K562 (cell line): Measurements from ENCODE around the gene HAUS3. TPM values are rescaled to one million over a fixed set of nuclear protein-coding genes. Genes with fewer than 3 reads are reported as not detected.

Experiments
- CBX2 ChIP-seq: fragments of 200-600 bp; sonication (generic); IDR thresholded peaks from one replicate; pipeline ENCODE4 v1.6.1; 2012; ENCODE audit warnings: mild to moderate bottlenecking, low read length, inconsistent platforms; ENCODE audit not compliant: insufficient read depth, poor library complexity, severe bottlenecking
- CREB5 ChIP-seq: fragments of 250-450 bp; sonication (Bioruptor Pico); IDR thresholded peaks from 2 replicates; pipeline ENCODE4 v1.5.0; 2020; ENCODE audit warnings: mild to moderate bottlenecking
- CTCF ChIP-seq, 3 experiments: IDR thresholded peaks in 2 of 3; conservative IDR thresholded peaks in 1 of 3; 2 replicates each; pipeline ENCODE4 v1.5.1; 2011 to 2012; ENCODE audit warnings: low read length in 3 of 3, mild to moderate bottlenecking in 3 of 3, control low read depth in 2 of 3, improper control_type of control experiment in 1 of 3, inconsistent platforms in 1 of 3, low read depth in 1 of 3, mixed read lengths in 1 of 3, moderate library complexity in 1 of 3; ENCODE audit not compliant: insufficient read depth in 2 of 3
- HOXB6 ChIP-seq: fragments of 250-450 bp; sonication (Bioruptor Pico); IDR thresholded peaks from 2 replicates; pipeline ENCODE4 v1.5.1; 2022; ENCODE audit warnings: mild to moderate bottlenecking, borderline replicate concordance
- IRF1 ChIP-seq: sonication (generic); formaldehyde crosslinking; IDR thresholded peaks from 2 replicates; pipeline ENCODE4 v1.8.0; 2022; ENCODE audit warnings: missing genetic modification reagents, mild to moderate bottlenecking, borderline replicate concordance
- MCM3 ChIP-seq: fragments of 450-650 bp; IDR thresholded peaks from 2 replicates; pipeline ENCODE4 v1.6.1; 2016
- PHTF2 ChIP-seq: fragments of 250-450 bp; sonication (Bioruptor Pico); IDR thresholded peaks from 2 replicates; pipeline ENCODE4 v1.5.0; 2021; ENCODE audit warnings: mild to moderate bottlenecking
- POLR2AphosphoS2 ChIP-seq: IDR thresholded peaks from 2 replicates; pipeline ENCODE4 v1.6.1; 2012; ENCODE audit warnings: low read length, improper control_type of control experiment
- POLR2G ChIP-seq: fragments of 200-400 bp; formaldehyde crosslinking; IDR thresholded peaks from 2 replicates; pipeline ENCODE4 v1.6.1; 2017; ENCODE audit warnings: low read depth, mild to moderate bottlenecking, antibody characterized with exemption, low read length, moderate library complexity
- SAP30 ChIP-seq: fragments of 200-600 bp; sonication (generic); IDR thresholded peaks from 2 replicates; pipeline ENCODE4 v1.6.1; 2012; ENCODE audit warnings: borderline replicate concordance, low read depth, mild to moderate bottlenecking, moderate library complexity, low read length, control low read depth, inconsistent platforms; ENCODE audit not compliant: insufficient read depth, poor library complexity, severe bottlenecking
- SMAD3 ChIP-seq: fragments of 450-650 bp; formaldehyde crosslinking; conservative IDR thresholded peaks from 2 replicates; pipeline ENCODE4 v1.4.0; 2020; ENCODE audit warnings: mild to moderate bottlenecking
- SMARCB1 ChIP-seq: IDR thresholded peaks from 2 replicates; pipeline ENCODE4 v1.6.1; 2011; ENCODE audit warnings: improper control_type of control experiment, low read depth; ENCODE audit not compliant: insufficient read length
- STAG1 ChIP-seq: sonication (generic); formaldehyde crosslinking; IDR thresholded peaks from 2 replicates; pipeline ENCODE4 v1.5.0; 2020; ENCODE audit warnings: missing genetic modification reagents, borderline replicate concordance
- STAT6 ChIP-seq: sonication (generic); formaldehyde crosslinking; IDR thresholded peaks from 2 replicates; pipeline ENCODE4 v1.8.1; 2023; ENCODE audit warnings: mild to moderate bottlenecking, missing genetic modification reagents
- TRIM24 ChIP-seq, 2 experiments: fragments of 450-650 bp; IDR thresholded peaks; 2 replicates each; pipeline ENCODE4 v1.6.1; 2016
- ZBTB9 ChIP-seq: fragments of 450-650 bp; formaldehyde crosslinking; IDR thresholded peaks from 2 replicates; pipeline ENCODE4 v1.4.0; 2020; ENCODE audit warnings: mild to moderate bottlenecking, moderate library complexity
- polyA plus RNA-seq, 8 experiments: library from polyadenylated mRNA; depleted of rRNA in 4 of 8; stranded (reverse) in 5 of 8; unstranded in 3 of 8; fragments of >200 nt; fragmentation: Nextera tagmentation in 2 of 8; fragmentation: Illumina TruSeq in 1 of 8; extraction: Ambion mirVana in 2 of 8; extraction: Trizol in 1 of 8; gene quantifications; 2 replicates each; pipeline versions ENCODE4 v1.2.1 to v1.2.3, GENCODE V29; 2011 to 2014; ENCODE audit warnings: inconsistent platforms in 1 of 8, missing spikeins in 1 of 8
- total RNA-seq, 7 experiments: library from RNA; depleted of rRNA in 6 of 7; stranded (reverse); fragments of >200 nt in 6 of 7; fragmentation: Illumina TruSeq in 2 of 7; extraction: Trizol in 2 of 7; gene quantifications; 2 replicates each; pipeline versions ENCODE4 v1.2.1 to v1.2.3, GENCODE V29; 2011 to 2021; ENCODE audit warnings: low replicate concordance in 1 of 7

HAUS3 gene
- total and polyA plus RNA-seq, 9 of the 15 experiments (the other 6 are each of a cell fraction or from before 2014, with no cell fraction given) = 8.9 to 25.7 (median 21.5) TPM

- TF ChIP-seq PHTF2 (CRISPR knock-in tag) = no peak
- no peak for TF ChIP-seq POLR2AphosphoS2
- TF ChIP-seq POLR2G = peak; percentile 93
- no peak for TF ChIP-seq CTCF (IDR thresholded peaks at IDR 0.05 in 2 of 3, conservative IDR thresholded peaks at IDR 0.05 in 1 of 3; ENCODE audit: insufficient read depth in 2 of 3, low read depth in 1 of 3, low read length in 3 of 3)
- no peak for TF ChIP-seq ZBTB9
- peak; percentile 97 for TF ChIP-seq SAP30
- no peak for TF ChIP-seq CREB5
- no peak for TF ChIP-seq HOXB6
- no peak for TF ChIP-seq STAG1 (CRISPR knock-in tag)
- TF ChIP-seq CBX2 = no peak
- no peak for TF ChIP-seq MCM3
- no peak for TF ChIP-seq SMARCB1
- TF ChIP-seq IRF1 (CRISPR knock-in tag) = no peak
- TF ChIP-seq TRIM24 (IDR thresholded peaks at IDR 0.05) = peak in 1 of 2 experiments; percentile 43; a peak in 1 of 4 replicates
- TF ChIP-seq STAT6 (CRISPR knock-in tag) = no peak
- TF ChIP-seq SMAD3 (CRISPR knock-in tag) = no peak
Observed at GRCh38 chr4:2241410-2242353, at the start of gene HAUS3, which contains the start of gene POLN (continued).
